Neuronal stem cell (in vitro differentiated cells): ENCODE measurements around the gene RHOT1.
"Not testable (repeated sequence)": the region's sequence is repeated elsewhere in the genome, so short reads cannot be mapped to it uniquely, and the experiment has no call there.

Experiments used
- DNase-seq: peaks from one replicate; pipeline ENCODE4 v3.0.0-alpha.2; 2013; ENCODE audit warnings: low spot score
- H2AFZ ChIP-seq: one replicate; pipeline ENCODE4 v1.6.1; 2013; ENCODE audit warnings: mild to moderate bottlenecking, low read length, inconsistent platforms
- H2AK5ac ChIP-seq: 2 replicates; pipeline ENCODE4 v1.6.1; 2013; ENCODE audit warnings: low read depth, mild to moderate bottlenecking, inconsistent platforms, low read length, moderate library complexity, mixed read lengths
- H2BK120ac ChIP-seq: 2 replicates; pipeline ENCODE4 v1.6.1; 2013; ENCODE audit warnings: low read depth, mild to moderate bottlenecking, inconsistent platforms, low read length, moderate library complexity, mixed read lengths
- H2BK12ac ChIP-seq: one replicate; pipeline ENCODE4 v1.6.1; 2013; ENCODE audit warnings: low read length, inconsistent platforms
- H2BK15ac ChIP-seq: 2 replicates; pipeline ENCODE4 v1.6.1; 2013; ENCODE audit warnings: mild to moderate bottlenecking, low read length, inconsistent platforms, mixed read lengths
- H2BK5ac ChIP-seq: one replicate; pipeline ENCODE4 v1.6.1; 2013; ENCODE audit warnings: inconsistent platforms, mild to moderate bottlenecking, low read length, moderate library complexity
- H3K14ac ChIP-seq: one replicate; pipeline ENCODE4 v1.6.1; 2013; ENCODE audit warnings: low read length, inconsistent platforms
- H3K18ac ChIP-seq: 2 replicates; pipeline ENCODE4 v1.6.1; 2013; ENCODE audit warnings: low read length, inconsistent platforms
- H3K23ac ChIP-seq: 2 replicates; pipeline ENCODE4 v1.6.1; 2013; ENCODE audit warnings: low read depth, mild to moderate bottlenecking, mixed read lengths, low read length, inconsistent platforms; ENCODE audit not compliant: poor library complexity
- H3K27ac ChIP-seq: replicated peaks from 3 replicates; pipeline ENCODE4 v1.5.1; 2013; ENCODE audit warnings: low read length, inconsistent platforms
- H3K27me3 ChIP-seq, 3 experiments: 2 replicates each; pipeline ENCODE4 v1.6.1; 2013; ENCODE audit warnings: low read length in 3 of 3, mild to moderate bottlenecking in 2 of 3, inconsistent platforms in 1 of 3, low read depth in 1 of 3, mixed read lengths in 1 of 3, moderate library complexity in 1 of 3; ENCODE audit not compliant: control insufficient read depth in 3 of 3, insufficient read depth in 3 of 3
- H3K36me3 ChIP-seq, 2 donors: replicated peaks in 1 of 2; 2 replicates each; pipeline ENCODE4 v1.6.1; 2013; ENCODE audit warnings: low read length in 2 of 2; ENCODE audit not compliant: control insufficient read depth in 2 of 2, insufficient read depth in 2 of 2
- H3K4ac ChIP-seq: 2 replicates; pipeline ENCODE4 v1.6.1; 2013; ENCODE audit warnings: inconsistent platforms, mild to moderate bottlenecking, low read length, moderate library complexity
- H3K4me1 ChIP-seq, 2 donors: 1 replicate in 1 of 2; 2 replicates in 1 of 2; pipeline ENCODE4 v1.6.1; 2013; ENCODE audit warnings: low read length in 2 of 2, low read depth in 1 of 2; ENCODE audit not compliant: control insufficient read depth in 2 of 2, insufficient read depth in 1 of 2
- H3K4me2 ChIP-seq: one replicate; pipeline ENCODE4 v1.6.1; 2013; ENCODE audit warnings: mild to moderate bottlenecking, low read length, inconsistent platforms; ENCODE audit not compliant: insufficient read depth, poor library complexity, severe bottlenecking
- H3K4me3 ChIP-seq, 2 donors: 2 replicates each; pipeline ENCODE4 v1.5.1; 2013; ENCODE audit warnings: low read length in 2 of 2, mild to moderate bottlenecking in 2 of 2, inconsistent platforms in 1 of 2, moderate library complexity in 1 of 2
- H3K79me1 ChIP-seq: one replicate; pipeline ENCODE4 v1.6.1; 2013; ENCODE audit warnings: low read depth, mild to moderate bottlenecking, inconsistent platforms, low read length, moderate library complexity
- H3K9ac ChIP-seq: one replicate; pipeline ENCODE4 v1.6.1; 2013; ENCODE audit warnings: mild to moderate bottlenecking, low read depth, low read length, inconsistent platforms; ENCODE audit not compliant: poor library complexity
- H3K9me3 ChIP-seq, 2 donors: replicated peaks in 1 of 2; 2 replicates each; pipeline versions ENCODE3 to v1.6.1; 2013; ENCODE audit warnings: low read length in 2 of 2, mild to moderate bottlenecking in 2 of 2, inconsistent platforms in 1 of 2, low read depth in 1 of 2, mixed read lengths in 1 of 2, moderate library complexity in 1 of 2; ENCODE audit not compliant: control insufficient read depth in 2 of 2, insufficient read depth in 1 of 2
- H4K8ac ChIP-seq: one replicate; pipeline ENCODE4 v1.6.1; 2013; ENCODE audit warnings: low read depth, mild to moderate bottlenecking, inconsistent platforms, low read length, moderate library complexity
- H4K91ac ChIP-seq: one replicate; pipeline ENCODE4 v1.6.1; 2013; ENCODE audit warnings: low read length, low read depth, mild to moderate bottlenecking, inconsistent platforms; ENCODE audit not compliant: poor library complexity
- WGBS, 2 donors: extraction: QIAGEN DNeasy Blood & Tissue Kit; methylation state at CpG; one replicate each; pipeline ENCODE4 v1.1.7; 2013; ENCODE audit warnings: missing lambda C conversion rate in 2 of 2, mixed read lengths in 1 of 2; ENCODE audit not compliant: insufficient read length in 2 of 2, insufficient replicate concordance in 1 of 2; ENCODE audit errors: extremely low coverage in 2 of 2; 5-methylcytosine and 5-hydroxymethylcytosine counted together

RHOT1 gene

DNA sequence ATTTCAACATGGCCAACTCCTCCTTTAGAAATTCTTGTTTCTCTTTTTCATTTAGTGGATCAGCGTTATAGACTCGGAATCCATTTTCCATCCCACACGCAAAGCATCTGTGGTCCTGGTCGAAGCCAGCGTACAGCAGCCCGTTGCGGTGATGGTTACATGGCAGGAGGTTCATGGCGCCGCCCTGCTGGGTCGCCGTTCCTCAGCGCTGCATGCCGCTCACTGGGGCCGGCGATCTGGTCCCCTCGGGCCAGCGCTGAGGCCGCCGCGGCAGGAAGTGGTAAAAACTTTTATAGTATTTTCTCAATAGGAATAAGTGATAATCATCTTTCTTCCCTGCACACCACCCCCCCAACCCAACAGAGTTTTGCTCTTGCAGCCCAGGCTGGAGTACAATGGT, 29.9 kb upstream of the RHOT1 start:
- Histone ChIP-seq H3K9me3 (no peaks in the 10 kb centered on the region), H4K8ac (no peak overlapping the region), H3K4me3 (no peak overlapping the region), H2BK15ac (no peak overlapping the region), H3K9ac (no peak overlapping the region), H3K36me3 (no peaks in the 10 kb centered on the region), H3K27me3 (no peaks in the 10 kb centered on the region), H2BK5ac (no peak overlapping the region), H3K14ac (no peak overlapping the region), H3K4me1 (peaks cover 0 to under 1% of the 10 kb centered on the region in 2 donors), H3K18ac (no peak overlapping the region), H3K79me1 (no peaks in the 10 kb centered on the region), H3K27ac (no peak overlapping the region), H2AFZ (no peak overlapping the region), H3K4me2 (no peak overlapping the region), H3K4ac (no peak overlapping the region), H4K91ac (no peak overlapping the region), H2BK120ac (no peak overlapping the region), H2BK12ac (no peak overlapping the region), H3K23ac (no peak overlapping the region), H2AK5ac (no peak overlapping the region)
- no peak for DNase-seq
- WGBS, 2 donors: no CpG with 5 or more reads among the region's 20 CpGs

DNA sequence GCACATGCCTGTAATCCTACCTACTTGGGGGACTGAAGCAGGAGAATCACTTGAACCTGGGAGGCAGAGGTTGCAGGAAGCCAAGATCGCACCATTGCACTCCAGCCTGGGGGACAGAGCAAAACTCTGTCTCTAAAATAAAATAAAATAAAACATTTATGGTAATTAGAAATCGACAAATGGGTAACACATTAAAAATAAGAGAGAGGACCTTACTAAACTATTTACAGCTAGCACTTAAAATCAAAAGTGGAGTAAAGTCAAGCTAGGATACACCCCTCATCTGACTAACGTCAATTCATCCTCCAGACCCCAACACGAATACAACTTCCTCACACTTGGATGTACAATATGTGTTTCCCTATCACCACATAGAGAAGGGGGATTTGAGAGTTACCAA, 27.8 kb upstream of the RHOT1 start:
- no peak overlapping the region for H2BK5ac ChIP-seq
- no peak overlapping the region for H3K23ac ChIP-seq
- H4K8ac ChIP-seq: no peak overlapping the region
- H3K36me3 ChIP-seq: no peaks in the 10 kb centered on the region
- no peaks in the 10 kb centered on the region for H3K79me1 ChIP-seq
- no peaks in the 10 kb centered on the region for H3K27me3 ChIP-seq
- no peaks in the 10 kb centered on the region for H3K9me3 ChIP-seq
- no peak overlapping the region for H3K27ac ChIP-seq
- no peak overlapping the region for H3K4me3 ChIP-seq
- H4K91ac ChIP-seq: no peak overlapping the region
- WGBS, 2 donors: no CpG with 5 or more reads among the region's 4 CpGs
- H3K14ac ChIP-seq: no peak overlapping the region
- H3K18ac ChIP-seq: no peak overlapping the region
- no peak for DNase-seq
- peaks cover 0 to 1% of the 10 kb centered on the region in 2 donors for H3K4me1 ChIP-seq
- H2BK15ac ChIP-seq: no peak overlapping the region
- H3K4ac ChIP-seq: no peak overlapping the region
- H3K9ac ChIP-seq: no peak overlapping the region
- H2BK120ac ChIP-seq: no peak overlapping the region
- no peak overlapping the region for H3K4me2 ChIP-seq
- peak overlapping the region; percentile 64 for H2AFZ ChIP-seq
- H2BK12ac ChIP-seq: no peak overlapping the region
- no peak overlapping the region for H2AK5ac ChIP-seq

GRCh38 chr17:32115546-32115945, 26.8 kb upstream of the RHOT1 start:
- H4K8ac ChIP-seq, H3K27ac ChIP-seq, H3K14ac ChIP-seq, H3K4me3 ChIP-seq, H2BK5ac ChIP-seq, H2AK5ac ChIP-seq, H2BK15ac ChIP-seq, H2BK12ac ChIP-seq, H4K91ac ChIP-seq, H3K4me2 ChIP-seq, H2AFZ ChIP-seq, H3K27me3 ChIP-seq, H3K18ac ChIP-seq, H3K9me3 ChIP-seq, H3K36me3 ChIP-seq, H3K23ac ChIP-seq, H3K9ac ChIP-seq, H3K4ac ChIP-seq, H3K79me1 ChIP-seq, H2BK120ac ChIP-seq, DNase-seq, H3K4me1 ChIP-seq: not testable (repeated sequence)
- WGBS, 2 donors: no CpG with 5 or more reads among the region's 8 CpGs

DNA sequence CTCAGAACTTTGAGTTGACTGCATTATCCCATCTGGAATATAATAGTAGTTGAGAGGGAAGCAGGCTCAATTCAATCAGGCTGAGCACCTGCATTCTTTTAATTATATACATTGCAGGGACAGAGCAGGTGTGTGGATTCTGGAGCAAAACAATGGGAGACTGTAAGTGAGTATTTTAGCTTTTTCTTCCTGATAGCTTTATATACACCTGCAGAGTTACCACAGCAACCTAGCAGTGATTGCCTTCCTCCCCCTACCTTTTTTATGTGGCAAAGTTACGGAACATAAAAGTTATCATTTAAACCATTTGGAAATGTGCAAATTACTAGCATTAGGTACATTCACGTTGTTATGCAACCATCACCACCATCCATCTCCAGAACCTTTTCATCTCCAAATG, 25.4 kb upstream of the RHOT1 start:
- Histone ChIP-seq H2BK120ac (no peak overlapping the region), H3K27ac (no peak overlapping the region), H2AFZ (no peak overlapping the region), H3K9ac (no peak overlapping the region), H3K4ac (no peak overlapping the region), H3K9me3 (no peaks in the 10 kb centered on the region), H2BK15ac (no peak overlapping the region), H3K79me1 (no peaks in the 10 kb centered on the region), H3K23ac (no peak overlapping the region), H4K8ac (no peak overlapping the region), H2BK12ac (no peak overlapping the region), H2BK5ac (no peak overlapping the region), H4K91ac (no peak overlapping the region), H3K4me1 (peaks cover 0 to 6% of the 10 kb centered on the region in 2 donors), H3K27me3 (peaks cover 0 to 2% (median 0%) of the 10 kb centered on the region in 3 experiments), H3K18ac (no peak overlapping the region), H3K36me3 (no peaks in the 10 kb centered on the region), H2AK5ac (no peak overlapping the region), H3K4me3 (no peak overlapping the region), H3K4me2 (no peak overlapping the region), H3K14ac (no peak overlapping the region)
- WGBS, 2 donors: no CpG with 5 or more reads among the region's 2 CpGs
- DNase-seq: no peak
